Fibroblast of lung (primary cell): ENCODE results near the gene ADD3.

ENCODE experiments used
- EZH2 ChIP-seq: IDR thresholded peaks from 2 replicates; pipeline ENCODE4 v1.5.1; 2012; ENCODE audit warnings: low read length, control low read depth, mild to moderate bottlenecking; ENCODE audit errors: missing control alignments
- TF ChIP-seq, protein P1 (sequence below), 2 donors: IDR thresholded peaks in 1 of 2; conservative IDR thresholded peaks in 1 of 2; 1 replicate in 1 of 2; 2 replicates in 1 of 2; pipeline ENCODE4 v1.5.1; 2011 to 2012; ENCODE audit warnings: low read length in 2 of 2, control low read depth in 1 of 2, inconsistent platforms in 1 of 2, low read depth in 1 of 2, mild to moderate bottlenecking in 1 of 2

DNA sequence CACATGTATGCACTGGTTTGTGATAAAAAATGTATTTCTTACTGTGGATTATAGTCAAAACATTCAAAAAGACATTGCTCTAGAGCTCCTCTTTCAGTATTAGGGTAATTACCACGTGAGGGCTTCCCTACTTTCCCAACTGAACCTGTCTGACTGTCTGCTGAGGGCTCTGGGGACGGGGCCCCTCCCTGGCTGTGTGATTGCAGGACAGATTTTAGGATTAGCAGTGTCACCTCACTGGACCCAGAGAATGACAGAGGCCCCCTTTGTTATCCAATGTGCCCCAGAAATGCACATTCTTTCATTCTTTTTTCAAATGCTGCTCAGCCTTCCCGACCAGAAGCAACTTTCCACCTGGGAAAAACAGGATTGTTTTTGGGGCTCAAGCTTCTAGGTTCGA lies 156.1 kb downstream of the ADD3 start:
- TF ChIP-seq, protein P1, sequence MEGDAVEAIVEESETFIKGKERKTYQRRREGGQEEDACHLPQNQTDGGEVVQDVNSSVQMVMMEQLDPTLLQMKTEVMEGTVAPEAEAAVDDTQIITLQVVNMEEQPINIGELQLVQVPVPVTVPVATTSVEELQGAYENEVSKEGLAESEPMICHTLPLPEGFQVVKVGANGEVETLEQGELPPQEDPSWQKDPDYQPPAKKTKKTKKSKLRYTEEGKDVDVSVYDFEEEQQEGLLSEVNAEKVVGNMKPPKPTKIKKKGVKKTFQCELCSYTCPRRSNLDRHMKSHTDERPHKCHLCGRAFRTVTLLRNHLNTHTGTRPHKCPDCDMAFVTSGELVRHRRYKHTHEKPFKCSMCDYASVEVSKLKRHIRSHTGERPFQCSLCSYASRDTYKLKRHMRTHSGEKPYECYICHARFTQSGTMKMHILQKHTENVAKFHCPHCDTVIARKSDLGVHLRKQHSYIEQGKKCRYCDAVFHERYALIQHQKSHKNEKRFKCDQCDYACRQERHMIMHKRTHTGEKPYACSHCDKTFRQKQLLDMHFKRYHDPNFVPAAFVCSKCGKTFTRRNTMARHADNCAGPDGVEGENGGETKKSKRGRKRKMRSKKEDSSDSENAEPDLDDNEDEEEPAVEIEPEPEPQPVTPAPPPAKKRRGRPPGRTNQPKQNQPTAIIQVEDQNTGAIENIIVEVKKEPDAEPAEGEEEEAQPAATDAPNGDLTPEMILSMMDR (conservative IDR thresholded peaks at IDR 0.05 in 1 of 2, IDR thresholded peaks at IDR 0.05 in 1 of 2; ENCODE audit: low read depth in 1 of 2, low read length in 2 of 2) = no peak
- no peak for TF ChIP-seq EZH2
